HepG2 (cell line): ENCODE data around the gene HMGN4. TPM values are rescaled to one million over a fixed set of nuclear protein-coding genes. Genes with fewer than 3 reads are reported as not detected.
A peak's percentile ranks its signal among the peaks of the same experiment; 100 is the strongest.

Experiments used
- ARHGAP35 ChIP-seq: sonication (generic); formaldehyde crosslinking; IDR thresholded peaks from 2 replicates; pipeline ENCODE4 v1.9.0; 2022; ENCODE audit warnings: mild to moderate bottlenecking, inconsistent platforms, moderate library complexity, missing genetic modification reagents, borderline replicate concordance
- ATF2 ChIP-seq: sonication (generic); formaldehyde crosslinking; IDR thresholded peaks from 2 replicates; pipeline ENCODE4 v1.4.0; 2020; ENCODE audit warnings: missing genetic modification reagents
- BHLHE40 ChIP-seq: IDR thresholded peaks from 2 replicates; pipeline ENCODE4 v1.6.1; 2011; ENCODE audit warnings: low read length, improper control_type of control experiment
- CERS6 ChIP-seq: sonication (generic); formaldehyde crosslinking; IDR thresholded peaks from 2 replicates; pipeline ENCODE4 v1.5.0; 2020; ENCODE audit warnings: missing genetic modification reagents
- DR1 ChIP-seq: sonication (generic); formaldehyde crosslinking; IDR thresholded peaks from 2 replicates; pipeline ENCODE4 v1.8.0; 2021; ENCODE audit warnings: mild to moderate bottlenecking, missing genetic modification reagents, inconsistent platforms
- ELF1 ChIP-seq: sonication (generic); formaldehyde crosslinking; IDR thresholded peaks from 2 replicates; pipeline ENCODE4 v1.4.0; 2020; ENCODE audit warnings: missing genetic modification reagents
- IRX3 ChIP-seq: sonication (generic); formaldehyde crosslinking; IDR thresholded peaks from 2 replicates; pipeline ENCODE4 v1.8.1; 2023; ENCODE audit warnings: mild to moderate bottlenecking, low read depth, missing genetic modification reagents, borderline replicate concordance
- KLF15 ChIP-seq: sonication (generic); formaldehyde crosslinking; IDR thresholded peaks from 2 replicates; pipeline ENCODE4 v1.8.1; 2023; ENCODE audit warnings: borderline replicate concordance, mild to moderate bottlenecking, inconsistent platforms, missing genetic modification reagents, mixed read lengths
- MAFF ChIP-seq: IDR thresholded peaks from 2 replicates; pipeline ENCODE4 v1.6.1; 2011; ENCODE audit warnings: low read depth, low read length, improper control_type of control experiment
- MBD4 ChIP-seq: IDR thresholded peaks from 2 replicates; pipeline ENCODE4 v1.6.1; 2012; ENCODE audit warnings: low read length, inconsistent platforms, borderline replicate concordance
- MIER3 ChIP-seq: IDR thresholded peaks from 2 replicates; pipeline ENCODE4 v1.6.1; 2016; ENCODE audit warnings: missing compliant biosample characterization, borderline replicate concordance
- NONO ChIP-seq, 2 experiments: fragments of 450-650 bp in 1 of 2; sonication (generic) in 1 of 2; formaldehyde crosslinking in 1 of 2; IDR thresholded peaks in 1 of 2; conservative IDR thresholded peaks in 1 of 2; 2 replicates each; pipeline versions ENCODE4 v1.6.1 to v1.8.0; 2017 to 2022; ENCODE audit warnings: mild to moderate bottlenecking in 1 of 2, missing genetic modification reagents in 1 of 2, moderate library complexity in 1 of 2
- SOX6 ChIP-seq, 2 experiments: fragments of 450-650 bp in 1 of 2; sonication (generic) in 1 of 2; formaldehyde crosslinking in 1 of 2; IDR thresholded peaks; 2 replicates each; pipeline versions ENCODE4 v1.4.0 to v1.6.1; 2017 to 2020; ENCODE audit warnings: antibody characterized with exemption in 1 of 2, mild to moderate bottlenecking in 1 of 2, missing genetic modification reagents in 1 of 2
- TCF7L2 ChIP-seq: IDR thresholded peaks from 2 replicates; pipeline ENCODE4 v1.6.1; 2011; ENCODE audit warnings: mild to moderate bottlenecking, low read depth, low read length, moderate library complexity
- ZNF546 ChIP-seq: sonication (generic); formaldehyde crosslinking; conservative IDR thresholded peaks from 2 replicates; pipeline ENCODE4 v1.8.1; 2023; ENCODE audit warnings: mild to moderate bottlenecking, missing genetic modification reagents
- ZNF572 ChIP-seq: sonication (generic); formaldehyde crosslinking; IDR thresholded peaks from 2 replicates; pipeline ENCODE4 v1.5.1; 2020; ENCODE audit warnings: mild to moderate bottlenecking, missing genetic modification reagents
- ZNF597 ChIP-seq: sonication (generic); formaldehyde crosslinking; IDR thresholded peaks from 2 replicates; pipeline ENCODE4 v1.5.0; 2020; ENCODE audit warnings: missing genetic modification reagents
- polyA plus RNA-seq, 8 experiments: library from polyadenylated mRNA; depleted of rRNA in 3 of 8; stranded (reverse) in 7 of 8; unstranded in 1 of 8; fragments of >200 nt; fragmentation: Illumina TruSeq in 4 of 8; extraction: Trizol in 4 of 8; gene quantifications; 2 replicates each; pipeline versions ENCODE4 v1.2.1 to v1.2.3, GENCODE V29; 2011 to 2016; ENCODE audit warnings: low read depth in 4 of 8, missing spikeins in 1 of 8, mixed read lengths in 1 of 8; ENCODE audit not compliant: insufficient read depth in 1 of 8
- total RNA-seq, 5 experiments: library from RNA; depleted of rRNA; stranded (reverse); fragments of >200 nt; fragmentation: Illumina TruSeq; extraction: Trizol; gene quantifications; 2 replicates each; pipeline ENCODE4 v1.2.3, GENCODE V29; 2016; ENCODE audit warnings: low read depth in 1 of 5
- TF ChIP-seq, protein P1 (sequence below): sonication (generic); formaldehyde crosslinking; IDR thresholded peaks from 2 replicates; pipeline ENCODE4 v1.8.0; 2022; ENCODE audit warnings: mild to moderate bottlenecking, missing genetic modification reagents, moderate library complexity
- TF ChIP-seq, protein P2 (sequence below): sonication (generic); formaldehyde crosslinking; IDR thresholded peaks from 2 replicates; pipeline ENCODE4; 2020; ENCODE audit warnings: missing genetic modification reagents, mild to moderate bottlenecking, borderline replicate concordance
- TF ChIP-seq, protein P3 (sequence below): sonication (generic); formaldehyde crosslinking; IDR thresholded peaks from 2 replicates; pipeline ENCODE4 v1.4.0; 2020; ENCODE audit warnings: mild to moderate bottlenecking, missing genetic modification reagents

HMGN4 gene
- total and polyA plus RNA-seq, 2 of the 13 experiments (the other 11 are each of a cell fraction or from before 2014, with no cell fraction given): 39.9 to 52.1 TPM

DNA sequence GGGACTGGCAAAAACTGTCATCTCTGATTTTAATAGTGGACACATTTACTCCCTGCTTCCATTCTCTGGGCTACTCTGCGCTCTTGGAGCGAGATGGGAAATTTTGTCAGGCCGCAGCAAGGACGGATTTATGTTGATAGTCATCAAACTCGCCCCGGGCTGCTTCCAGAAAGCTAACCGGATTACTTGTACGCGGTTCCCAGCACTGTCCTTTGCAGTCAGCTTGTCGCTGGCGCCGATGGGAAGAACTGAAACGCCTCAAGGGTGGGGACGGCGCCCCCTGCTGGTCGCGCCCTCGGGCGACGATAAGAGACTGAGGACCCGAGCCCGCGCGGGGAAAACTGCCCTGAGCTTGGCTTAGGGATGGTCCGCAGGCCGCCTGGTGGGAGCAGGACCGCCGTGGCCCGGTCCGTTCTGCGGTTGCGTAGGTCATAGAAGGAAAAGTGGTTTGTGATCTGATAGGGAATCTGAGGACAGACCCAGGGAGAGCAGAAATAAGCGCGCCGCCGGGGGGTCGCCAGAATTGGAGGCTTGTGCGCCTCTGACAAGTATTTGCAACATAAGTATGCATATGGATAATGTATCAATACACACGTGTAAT is 57.6 kb downstream of the HMGN4 start (continued):
- TF ChIP-seq CERS6 (CRISPR knock-in tag): no peak
- no peak for TF ChIP-seq MAFF
- peak; percentile 73; the same call in 1 of the 2 replicates for TF ChIP-seq KLF15 (CRISPR knock-in tag)
- TF ChIP-seq, protein P1, sequence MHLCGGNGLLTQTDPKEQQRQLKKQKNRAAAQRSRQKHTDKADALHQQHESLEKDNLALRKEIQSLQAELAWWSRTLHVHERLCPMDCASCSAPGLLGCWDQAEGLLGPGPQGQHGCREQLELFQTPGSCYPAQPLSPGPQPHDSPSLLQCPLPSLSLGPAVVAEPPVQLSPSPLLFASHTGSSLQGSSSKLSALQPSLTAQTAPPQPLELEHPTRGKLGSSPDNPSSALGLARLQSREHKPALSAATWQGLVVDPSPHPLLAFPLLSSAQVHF (CRISPR knock-in tag): peak; percentile 75; the same call in 1 of the 2 replicates
- no peak for TF ChIP-seq BHLHE40
- peak; percentile 52 for TF ChIP-seq ELF1 (CRISPR knock-in tag)
- peak; percentile 77 for TF ChIP-seq ATF2 (CRISPR knock-in tag)
- TF ChIP-seq, protein P2, sequence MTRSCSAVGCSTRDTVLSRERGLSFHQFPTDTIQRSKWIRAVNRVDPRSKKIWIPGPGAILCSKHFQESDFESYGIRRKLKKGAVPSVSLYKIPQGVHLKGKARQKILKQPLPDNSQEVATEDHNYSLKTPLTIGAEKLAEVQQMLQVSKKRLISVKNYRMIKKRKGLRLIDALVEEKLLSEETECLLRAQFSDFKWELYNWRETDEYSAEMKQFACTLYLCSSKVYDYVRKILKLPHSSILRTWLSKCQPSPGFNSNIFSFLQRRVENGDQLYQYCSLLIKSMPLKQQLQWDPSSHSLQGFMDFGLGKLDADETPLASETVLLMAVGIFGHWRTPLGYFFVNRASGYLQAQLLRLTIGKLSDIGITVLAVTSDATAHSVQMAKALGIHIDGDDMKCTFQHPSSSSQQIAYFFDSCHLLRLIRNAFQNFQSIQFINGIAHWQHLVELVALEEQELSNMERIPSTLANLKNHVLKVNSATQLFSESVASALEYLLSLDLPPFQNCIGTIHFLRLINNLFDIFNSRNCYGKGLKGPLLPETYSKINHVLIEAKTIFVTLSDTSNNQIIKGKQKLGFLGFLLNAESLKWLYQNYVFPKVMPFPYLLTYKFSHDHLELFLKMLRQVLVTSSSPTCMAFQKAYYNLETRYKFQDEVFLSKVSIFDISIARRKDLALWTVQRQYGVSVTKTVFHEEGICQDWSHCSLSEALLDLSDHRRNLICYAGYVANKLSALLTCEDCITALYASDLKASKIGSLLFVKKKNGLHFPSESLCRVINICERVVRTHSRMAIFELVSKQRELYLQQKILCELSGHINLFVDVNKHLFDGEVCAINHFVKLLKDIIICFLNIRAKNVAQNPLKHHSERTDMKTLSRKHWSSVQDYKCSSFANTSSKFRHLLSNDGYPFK (CRISPR knock-in tag): peak; percentile 41; the same call in 1 of the 2 replicates
- no peak for TF ChIP-seq NONO (IDR thresholded peaks at IDR 0.05)
- TF ChIP-seq NONO (CRISPR knock-in tag; conservative IDR thresholded peaks at IDR 0.05): peak; percentile 96
- peak; percentile 68; the same call in 1 of the 2 replicates for TF ChIP-seq MIER3 (CRISPR knock-in tag)
- peak; percentile 50; the same call in 1 of the 2 replicates for TF ChIP-seq DR1 (CRISPR knock-in tag)
- no peak for TF ChIP-seq ZNF572
- TF ChIP-seq TCF7L2: no peak
- TF ChIP-seq ZNF597 (CRISPR knock-in tag): no peak
- TF ChIP-seq SOX6 (IDR thresholded peaks at IDR 0.05): no peak
- TF ChIP-seq SOX6 (CRISPR knock-in tag; IDR thresholded peaks at IDR 0.05): peak; percentile 80
- peak; percentile 90; the same call in 1 of the 2 replicates for TF ChIP-seq ARHGAP35 (CRISPR knock-in tag)
- TF ChIP-seq, protein P3, sequence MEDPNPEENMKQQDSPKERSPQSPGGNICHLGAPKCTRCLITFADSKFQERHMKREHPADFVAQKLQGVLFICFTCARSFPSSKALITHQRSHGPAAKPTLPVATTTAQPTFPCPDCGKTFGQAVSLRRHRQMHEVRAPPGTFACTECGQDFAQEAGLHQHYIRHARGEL (CRISPR knock-in tag): no peak
- TF ChIP-seq ZNF546 (CRISPR knock-in tag): 0 out of 2 replicates have a peak, but pooled peaks have one; percentile 70
- TF ChIP-seq IRX3 (CRISPR knock-in tag): no peak
- TF ChIP-seq MBD4: no peak
